Measurements from ENCODE around the gene SOX13.
"Not testable (repeated sequence)": the region's sequence is repeated elsewhere in the genome, so short reads cannot be mapped to it uniquely, and the experiment has no call there.

Gene SOX13

DNA sequence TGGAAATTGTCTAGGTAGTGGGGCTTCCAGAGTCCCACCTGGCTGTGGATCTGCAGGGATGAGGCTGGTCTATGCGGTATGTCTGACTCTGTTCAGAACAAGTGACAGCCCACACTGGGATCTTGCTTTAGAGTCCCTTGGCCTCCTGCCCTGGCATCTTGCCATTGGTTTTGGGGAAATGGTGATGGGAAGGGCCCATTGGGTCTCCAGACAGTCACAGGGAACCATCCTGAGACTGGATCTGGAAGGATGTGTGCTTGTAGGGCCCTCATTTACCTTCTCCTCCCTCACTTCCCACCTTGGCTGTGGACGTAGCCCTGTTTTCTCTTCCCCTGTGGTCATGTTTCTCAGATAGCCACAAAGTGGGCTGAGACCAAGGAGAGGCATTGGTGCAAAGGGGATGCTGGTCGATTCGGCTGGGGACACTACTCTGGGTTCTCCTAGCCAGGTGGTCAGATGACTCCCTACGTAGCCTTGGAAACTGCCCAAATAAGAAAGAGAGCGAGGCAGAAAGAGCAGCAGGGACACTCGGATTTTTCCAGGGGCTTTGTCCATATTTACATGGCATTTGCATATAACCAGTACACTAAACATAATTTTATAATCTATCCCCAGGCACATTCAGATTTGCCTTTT is 15.1 kb downstream of the SOX13 start:
- DNase-seq (ENCODE audit: low read depth in 2 of 2) = no peak

DNA sequence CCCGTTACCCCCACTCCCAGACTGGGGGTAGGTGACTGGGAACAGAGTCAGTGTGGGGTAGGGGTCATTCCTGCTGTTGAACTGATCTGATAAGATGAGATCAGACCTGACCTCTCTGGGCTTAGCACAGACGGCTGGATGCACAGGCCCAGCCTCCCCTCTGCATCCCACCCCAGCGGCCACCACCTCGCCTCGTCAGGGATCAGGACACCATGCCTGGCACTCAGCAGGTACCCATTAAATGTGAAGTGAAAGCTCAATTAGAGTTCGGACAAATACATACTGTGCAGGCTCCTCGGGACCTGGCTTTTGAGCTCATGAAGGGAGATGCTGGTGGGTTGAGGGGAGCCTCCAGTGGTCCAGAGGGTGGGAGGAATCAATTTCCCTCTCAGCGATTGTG is 15.7 kb downstream of the SOX13 start:
- DNase-seq (ENCODE audit: low read depth in 2 of 2) = no peak

DNA sequence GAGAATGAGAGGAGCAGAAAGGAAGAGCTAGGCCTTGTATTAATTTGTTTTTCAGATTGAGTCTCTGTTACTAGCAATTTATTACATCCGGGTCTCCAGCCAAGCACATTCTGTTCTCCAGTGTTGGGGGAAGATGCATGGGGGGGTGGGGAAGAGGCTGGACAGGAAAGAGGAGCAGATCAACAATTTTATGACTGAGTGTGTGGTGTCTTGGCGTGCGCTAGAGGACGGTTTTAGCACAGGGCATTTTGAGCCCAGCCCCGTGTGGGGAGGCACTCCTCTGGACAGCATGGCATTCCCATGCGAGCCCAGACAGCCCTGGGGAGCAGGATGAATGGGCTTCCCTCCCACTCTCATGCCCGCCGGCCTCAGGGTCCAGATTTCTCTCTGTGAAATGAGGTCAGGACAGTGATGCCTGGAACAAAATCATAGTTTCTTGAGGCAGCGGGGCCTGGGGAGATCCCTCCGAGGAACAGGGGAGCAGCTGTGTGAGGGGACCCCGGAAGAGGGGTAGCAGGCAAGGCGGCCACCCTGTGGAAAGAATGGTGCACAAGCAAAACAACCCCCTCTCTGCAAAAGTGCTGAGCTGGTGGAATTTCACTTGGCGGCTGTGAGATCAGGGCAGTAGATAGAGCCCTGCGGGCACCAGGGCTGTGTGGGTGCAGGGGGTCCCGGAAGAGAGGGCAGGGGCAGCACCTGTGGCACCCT is 16.3 kb downstream of the SOX13 start:
- no peak for DNase-seq (ENCODE audit: low read depth in 2 of 2)

DNA sequence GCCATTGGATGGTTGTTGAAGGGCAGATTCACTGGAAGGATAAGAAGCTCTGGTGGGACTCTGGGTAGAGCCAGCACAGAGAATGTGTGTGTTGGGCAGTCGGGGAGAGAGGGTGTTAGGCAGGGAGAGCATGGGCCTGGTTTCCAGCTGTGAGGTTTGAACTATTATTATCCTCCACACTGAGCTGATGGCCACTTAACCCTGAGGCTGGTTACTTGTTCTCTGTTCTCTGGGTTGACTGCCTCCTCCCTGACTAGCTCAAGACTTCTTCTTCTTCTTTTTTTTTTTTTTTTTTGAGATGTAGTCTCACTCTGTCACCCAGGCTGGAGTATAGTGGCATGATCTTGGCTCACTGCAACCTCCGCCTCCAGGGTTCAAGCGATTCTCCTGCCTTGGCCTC is 17.2 kb downstream of the SOX13 start:
- not testable (repeated sequence) for DNase-seq (ENCODE audit: low read depth in 2 of 2)

DNA sequence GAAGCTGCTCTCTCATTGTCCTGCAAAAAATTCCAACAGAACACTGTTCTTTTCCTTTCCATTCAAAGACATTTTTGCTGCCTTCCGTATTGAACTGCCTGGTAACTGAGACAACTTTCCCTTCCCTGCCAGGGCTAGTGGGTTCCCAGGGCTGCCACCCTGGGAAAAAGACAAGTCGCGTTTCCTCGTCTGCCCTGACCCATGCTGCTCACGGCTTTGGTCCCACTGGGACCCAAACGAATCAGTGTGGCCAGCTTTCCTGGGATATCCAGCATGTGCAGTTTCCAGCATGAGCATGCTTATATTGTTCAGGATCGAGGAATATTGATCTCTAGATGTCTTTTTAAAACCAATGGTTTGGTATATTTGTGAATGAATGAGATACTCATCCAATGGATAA is 18.2 kb downstream of the SOX13 start:
- no peak for DNase-seq (ENCODE audit: low read depth in 2 of 2)

DNA sequence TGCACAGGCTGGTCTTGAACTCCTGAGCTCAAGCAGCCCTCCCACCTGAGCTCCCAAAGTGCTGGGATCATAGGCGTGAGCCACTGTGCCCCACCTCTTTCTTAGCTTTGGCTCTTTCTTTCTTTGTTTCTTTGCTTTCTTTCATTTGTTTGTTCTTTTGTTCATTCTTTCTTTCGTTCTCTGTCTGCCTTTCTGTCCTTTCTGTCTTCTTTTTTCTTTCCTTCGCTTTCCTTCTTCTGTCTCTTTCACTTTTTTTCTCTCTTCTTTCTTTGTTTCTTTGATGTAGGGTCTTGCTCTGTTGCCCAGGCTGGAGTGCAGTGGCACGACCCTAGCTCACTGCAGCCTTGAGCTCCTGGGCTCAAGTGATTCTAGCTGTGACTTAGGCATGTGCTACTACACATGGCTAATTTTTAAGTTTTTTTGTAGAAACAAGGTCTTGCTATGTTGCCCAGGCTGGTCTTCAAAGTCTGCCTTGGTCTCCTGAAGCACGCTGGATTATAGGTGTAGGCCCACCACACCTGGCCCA is 18.9 kb downstream of the SOX13 start:
- no peak for DNase-seq (ENCODE audit: low read depth in 2 of 2)

DNA sequence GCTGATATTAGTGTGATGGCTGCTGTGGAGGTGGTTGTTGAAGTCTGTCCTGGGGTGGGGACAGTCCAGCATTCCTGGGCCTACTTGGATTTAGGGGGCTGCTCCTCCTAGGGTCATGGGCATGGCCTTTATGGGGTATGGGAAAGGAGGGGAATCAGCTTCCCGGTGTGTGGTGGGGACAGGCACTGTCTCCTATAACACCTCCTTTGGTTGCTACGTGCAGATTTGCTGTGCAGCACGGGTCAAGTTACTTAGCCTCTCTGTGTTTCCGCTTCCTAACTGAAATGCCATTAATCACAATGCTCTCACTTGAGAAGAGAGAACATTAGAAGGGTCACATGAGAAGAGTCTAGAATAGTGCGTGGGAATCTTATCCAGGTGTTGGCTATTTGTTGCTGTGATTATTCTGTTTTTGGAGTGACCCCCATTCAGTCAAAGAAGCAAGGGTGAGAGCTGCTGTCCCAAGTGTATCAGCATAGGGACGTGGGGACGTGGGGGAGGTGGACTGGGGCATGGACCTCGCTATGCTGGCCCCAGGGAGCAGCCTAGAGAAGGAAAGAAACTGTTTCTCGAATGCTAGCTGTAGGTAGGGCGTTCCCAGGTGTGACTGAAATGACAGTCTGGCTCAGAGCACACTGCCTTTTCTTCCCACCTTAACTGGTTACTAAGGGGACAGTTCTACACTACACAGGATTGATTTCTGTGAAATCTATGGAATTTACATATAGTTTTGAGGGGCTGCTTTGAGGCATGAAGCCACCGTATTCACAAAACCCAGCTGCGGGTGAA is 19.9 kb downstream of the SOX13 start:
- DNase-seq (ENCODE audit: low read depth in 2 of 2) = no peak

DNA sequence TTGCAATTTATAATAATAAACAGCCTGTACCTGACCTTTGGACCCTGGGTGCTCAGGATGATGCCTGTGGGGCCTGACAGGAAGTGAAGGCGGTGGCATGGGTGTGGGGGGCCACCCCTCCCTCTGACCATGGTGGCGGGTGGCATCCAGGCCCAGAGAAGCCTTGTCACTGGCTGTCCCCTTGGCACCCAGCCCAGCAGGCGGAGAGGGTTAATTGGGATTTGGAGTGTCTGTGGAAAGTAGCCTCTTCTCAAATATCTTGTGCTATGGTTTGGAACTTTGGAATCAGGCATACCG is 20.5 kb downstream of the SOX13 start:
- no peak for DNase-seq (ENCODE audit: low read depth in 2 of 2)

DNA sequence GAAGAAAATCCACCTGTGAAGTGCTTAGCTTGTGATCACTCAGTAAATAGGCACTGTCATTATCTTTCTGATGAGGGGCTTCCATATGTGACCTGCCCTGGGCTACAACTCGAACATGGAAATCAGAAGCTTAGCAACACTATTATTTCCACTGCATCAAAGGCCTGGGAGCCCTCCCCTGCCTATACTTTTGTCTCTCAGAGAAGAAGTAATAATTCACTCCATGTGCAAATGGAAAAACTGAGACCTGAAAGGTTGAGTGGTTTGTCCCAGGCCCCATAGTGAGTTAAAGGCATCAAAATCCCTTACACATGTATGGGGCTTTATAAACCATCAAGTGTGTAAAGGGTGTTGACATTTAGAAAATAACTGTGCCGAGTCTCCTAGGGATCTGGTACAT is 20.9 kb downstream of the SOX13 start:
- DNase-seq (ENCODE audit: low read depth in 2 of 2) = no peak

DNA sequence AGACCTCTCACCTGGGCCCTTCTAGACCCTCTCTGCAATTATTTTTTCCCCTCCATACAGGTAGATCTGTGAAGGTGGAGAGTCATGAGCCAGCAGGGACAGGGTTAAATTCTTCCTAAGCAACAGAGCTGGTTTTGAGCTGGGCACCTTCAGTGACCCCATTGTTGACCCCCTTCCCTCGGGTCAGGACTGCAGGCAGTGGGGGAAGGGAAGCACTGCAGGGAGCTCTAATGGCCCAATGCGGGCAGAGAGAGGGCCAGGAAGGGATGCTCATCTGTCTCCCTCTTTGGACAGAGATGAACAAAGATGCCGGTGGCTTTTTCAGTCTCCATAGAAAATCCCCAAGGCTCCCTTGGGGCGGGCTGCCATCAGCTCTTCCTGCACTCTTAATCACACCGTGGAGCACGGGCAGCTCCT is 21.4 kb downstream of the SOX13 start:
- no peak for DNase-seq (ENCODE audit: low read depth in 2 of 2)

DNA sequence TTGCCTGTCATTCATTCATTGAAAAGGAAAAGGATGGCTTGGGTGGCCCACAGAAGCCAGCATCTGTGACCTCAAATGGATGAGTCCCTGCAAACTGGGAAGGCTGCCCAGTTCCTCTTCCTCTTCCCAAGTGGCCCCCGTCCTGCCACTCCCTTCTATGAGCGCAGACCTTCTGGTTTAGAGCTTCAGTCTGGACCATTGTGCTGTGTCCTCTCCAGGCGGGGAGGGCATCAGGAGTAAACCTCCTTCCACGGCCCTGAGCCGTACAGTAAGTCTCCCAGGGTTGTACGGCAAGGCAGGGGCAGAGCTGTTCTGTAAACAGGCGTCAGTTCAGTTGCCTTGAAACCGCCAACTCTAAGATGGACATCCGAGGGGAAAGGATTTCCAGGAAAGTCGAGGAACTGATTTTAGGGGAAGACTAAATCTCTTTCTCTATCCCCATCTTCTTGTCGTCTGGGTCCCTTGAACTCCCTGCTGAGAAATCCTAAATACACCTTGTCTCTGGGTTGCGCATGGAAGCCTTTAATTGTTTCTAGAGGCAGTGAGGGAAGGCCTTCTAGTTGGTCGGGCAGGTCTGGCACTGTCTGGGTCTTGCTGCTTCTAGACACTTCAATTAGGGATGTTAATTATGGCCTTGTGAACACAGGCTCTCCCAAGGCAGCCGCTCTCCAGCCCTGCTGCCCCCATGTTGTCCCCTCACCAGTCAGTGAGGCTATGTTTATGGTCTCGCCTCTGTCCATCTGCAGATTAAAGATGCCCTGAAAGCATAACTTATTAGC is 22.1 kb downstream of the SOX13 start:
- DNase-seq (ENCODE audit: low read depth in 2 of 2) = no peak

DNA sequence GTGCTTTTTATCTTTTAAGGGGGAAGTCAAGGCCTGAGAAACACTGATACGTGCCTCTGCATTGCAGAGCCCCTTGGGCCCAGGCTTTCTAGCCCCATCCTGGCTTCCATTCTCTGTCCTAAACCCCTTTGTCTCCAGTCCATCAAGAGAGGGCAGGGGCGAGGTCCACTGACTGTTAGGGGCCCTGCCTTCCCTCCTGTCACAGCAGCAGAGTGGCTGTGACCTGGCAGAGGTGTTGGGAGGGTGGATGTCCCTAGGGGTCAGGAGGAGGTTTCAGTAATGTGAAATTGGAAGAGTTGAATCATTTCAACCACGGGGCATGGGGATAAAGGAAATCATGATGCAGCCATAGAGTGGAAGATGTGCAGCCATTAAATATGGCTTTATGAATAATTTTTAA is 24.0 kb downstream of the SOX13 start:
- DNase-seq (ENCODE audit: low read depth in 2 of 2) = no peak

DNA sequence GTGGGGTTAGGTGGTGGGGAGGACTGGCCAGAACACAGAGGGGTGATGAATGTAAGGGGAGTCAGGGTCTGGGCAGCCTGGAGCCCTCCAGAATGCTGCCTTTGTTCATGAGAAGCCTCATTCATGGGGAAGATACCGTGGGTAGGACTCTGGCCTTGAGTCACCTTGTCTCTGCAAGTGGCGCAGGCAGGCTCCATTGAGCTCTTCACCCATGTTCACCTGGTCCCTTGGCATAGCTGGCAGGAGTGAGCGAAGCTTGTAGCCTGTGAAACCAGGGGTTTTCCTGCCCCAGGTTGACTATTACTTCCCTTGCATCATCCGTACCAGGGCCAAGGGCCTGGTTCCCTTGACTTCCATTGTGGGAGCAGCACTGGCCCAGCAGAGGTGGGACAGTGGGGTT is 25.8 kb downstream of the SOX13 start:
- no peak for DNase-seq (ENCODE audit: low read depth in 2 of 2)

DNA sequence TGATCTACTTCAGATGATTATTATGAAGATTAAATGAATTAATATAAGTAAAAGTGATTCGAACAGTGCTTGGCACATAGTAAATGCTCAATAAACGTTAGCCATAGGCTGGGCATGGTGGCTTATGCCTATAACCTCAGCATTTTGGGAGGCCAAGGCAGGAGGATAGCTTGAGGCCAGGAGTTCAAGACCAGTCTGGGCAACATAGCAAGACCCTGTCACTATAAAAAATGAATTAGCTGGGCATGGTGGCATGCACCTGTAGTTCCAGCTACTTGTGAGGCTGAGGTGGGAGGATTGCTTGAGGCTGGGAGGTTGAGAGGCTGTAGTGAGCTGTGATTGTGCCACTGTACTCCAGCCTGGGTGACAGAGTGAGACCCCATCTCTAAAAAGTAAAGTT is 26.8 kb downstream of the SOX13 start:
- DNase-seq (ENCODE audit: low read depth in 2 of 2) = not testable (repeated sequence)

DNA sequence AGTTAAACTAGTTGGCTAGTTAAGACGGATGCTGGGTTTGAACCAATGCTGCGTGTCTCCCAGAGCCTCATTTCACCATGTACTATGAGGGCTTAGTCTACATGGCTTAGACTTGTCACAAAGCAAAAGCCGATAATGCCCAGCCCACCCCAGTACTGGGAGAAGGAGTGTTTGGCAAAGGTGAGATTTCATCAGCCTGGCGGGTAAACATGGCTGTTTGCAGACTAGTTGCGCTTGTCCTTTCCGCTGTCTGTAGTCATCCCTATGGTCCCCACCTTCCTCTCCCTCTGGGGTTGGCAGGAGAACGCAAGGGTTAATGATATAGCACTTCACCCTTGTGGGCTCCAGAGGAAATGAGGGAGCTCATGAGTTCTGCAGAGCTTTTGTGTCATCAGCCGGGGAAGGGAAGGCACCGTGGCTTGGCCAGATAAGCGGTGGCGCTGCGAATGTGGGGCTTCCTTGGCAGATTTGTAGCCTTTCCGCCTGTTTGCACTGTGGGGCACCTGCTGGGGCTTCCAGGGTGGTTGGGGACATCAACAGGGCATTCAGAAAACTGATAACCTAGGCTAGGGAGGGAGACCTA is 29.2 kb downstream of the SOX13 start:
- no peak for DNase-seq (ENCODE audit: low read depth in 2 of 2)

DNA sequence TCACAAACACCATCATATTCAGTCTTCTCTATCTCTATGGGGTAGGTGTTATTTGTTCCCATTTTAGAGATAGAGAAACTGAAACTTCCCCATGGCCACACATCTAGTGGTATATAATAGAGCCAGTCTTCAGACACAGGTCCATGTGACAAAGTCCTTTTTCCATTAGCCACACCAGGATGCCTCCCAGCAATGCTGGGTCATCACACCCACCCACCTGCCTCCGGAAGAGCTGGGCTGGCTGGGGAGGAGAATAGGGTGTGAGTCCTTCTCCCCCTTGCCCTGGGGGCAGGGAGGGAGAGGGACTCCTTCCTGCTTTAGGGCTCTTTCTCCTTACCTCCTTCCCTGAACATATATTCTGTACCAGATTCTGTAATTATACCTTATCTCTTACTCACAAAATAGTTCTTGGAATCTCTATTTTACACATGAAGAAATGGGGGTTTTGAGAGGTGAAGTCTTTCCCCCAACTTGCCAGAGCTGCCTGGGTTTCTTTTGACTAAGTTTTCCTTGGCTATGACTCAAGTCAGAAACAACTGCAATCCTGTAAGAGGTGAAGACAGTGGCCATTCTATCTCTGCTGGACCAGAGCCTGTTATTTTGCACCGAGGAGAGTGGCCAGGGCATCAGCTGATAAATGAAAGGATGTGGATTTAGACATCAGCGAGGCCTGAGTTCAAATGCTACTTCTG is 30.0 kb downstream of the SOX13 start:
- no peak for DNase-seq (ENCODE audit: low read depth in 2 of 2)

DNA sequence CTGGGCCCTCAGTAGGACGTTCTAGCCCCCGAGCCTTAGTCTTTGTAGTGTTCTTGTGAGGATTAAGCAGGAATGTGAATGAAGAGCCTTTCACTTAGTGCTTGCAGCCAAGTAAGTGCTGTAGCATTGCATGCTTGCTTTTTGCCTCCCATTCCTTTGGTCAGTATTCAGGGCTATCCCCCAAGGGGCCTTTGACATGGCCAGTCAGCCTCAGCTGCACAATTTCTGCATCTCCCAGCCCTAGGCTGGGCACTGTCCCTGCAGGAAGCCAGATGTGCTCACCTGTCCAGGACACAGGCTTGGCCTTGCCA is 30.5 kb downstream of the SOX13 start:
- no peak for DNase-seq (ENCODE audit: low read depth in 2 of 2)

DNA sequence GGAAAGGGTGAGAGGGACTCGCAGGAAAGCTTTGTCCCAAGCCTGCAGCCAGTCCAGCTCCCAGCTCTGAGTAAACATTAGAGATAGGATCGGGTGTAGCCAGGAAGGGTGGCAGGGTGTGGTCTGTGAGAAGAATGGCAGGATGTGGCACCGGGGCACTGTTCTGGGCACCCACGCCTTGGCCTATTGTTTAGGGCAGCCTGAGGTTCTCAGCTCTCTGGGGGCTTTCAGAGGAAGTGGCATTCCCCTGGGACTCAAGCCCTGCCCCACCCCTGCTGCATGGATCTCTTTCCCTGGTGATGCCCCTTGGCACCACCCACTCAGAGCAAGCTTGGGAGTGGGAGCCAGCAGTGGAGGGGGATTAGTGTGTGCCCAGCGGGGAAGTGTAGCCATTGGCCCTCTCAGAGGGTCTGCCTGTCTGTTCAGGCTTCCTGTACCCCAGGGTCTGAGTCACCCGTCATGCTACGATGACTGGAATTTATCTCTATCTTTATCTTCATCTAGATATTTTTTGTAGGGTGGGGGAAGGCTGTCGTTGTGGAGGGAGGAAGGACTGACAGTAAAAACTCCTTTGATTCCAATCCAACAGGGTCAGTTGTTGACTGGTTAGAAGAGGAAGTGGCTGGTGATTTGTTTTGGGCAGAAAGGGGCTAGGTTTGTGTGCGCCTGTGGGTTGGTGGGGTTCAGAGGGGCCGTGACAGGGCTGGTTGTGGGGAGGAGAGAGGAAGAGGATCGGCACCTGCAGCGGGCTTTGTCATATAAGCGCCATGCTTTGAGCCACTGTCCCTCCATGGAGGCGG is 31.6 kb downstream of the SOX13 start:
- no peak for DNase-seq (ENCODE audit: low read depth in 2 of 2)

DNA sequence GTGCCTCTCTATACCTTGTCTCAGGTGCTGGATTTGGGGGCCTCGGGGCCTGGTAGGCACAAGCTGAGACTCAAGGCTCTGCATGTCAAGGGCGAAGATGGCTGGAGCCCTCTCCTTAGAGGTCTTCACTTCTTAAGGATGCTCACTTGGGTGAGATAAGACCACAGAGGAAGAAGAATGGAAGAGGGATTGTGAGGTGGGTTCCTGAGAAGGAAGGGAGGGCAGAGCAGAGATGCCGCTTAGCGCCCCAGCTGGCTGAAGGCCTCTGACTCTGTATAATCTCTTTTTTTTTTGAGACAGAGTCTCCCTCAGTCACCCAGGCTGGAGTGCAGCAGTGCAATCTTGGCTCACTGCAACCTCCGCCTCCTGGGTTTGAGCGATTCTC is 32.2 kb downstream of the SOX13 start:
- no peak for DNase-seq (ENCODE audit: low read depth in 2 of 2)

DNA sequence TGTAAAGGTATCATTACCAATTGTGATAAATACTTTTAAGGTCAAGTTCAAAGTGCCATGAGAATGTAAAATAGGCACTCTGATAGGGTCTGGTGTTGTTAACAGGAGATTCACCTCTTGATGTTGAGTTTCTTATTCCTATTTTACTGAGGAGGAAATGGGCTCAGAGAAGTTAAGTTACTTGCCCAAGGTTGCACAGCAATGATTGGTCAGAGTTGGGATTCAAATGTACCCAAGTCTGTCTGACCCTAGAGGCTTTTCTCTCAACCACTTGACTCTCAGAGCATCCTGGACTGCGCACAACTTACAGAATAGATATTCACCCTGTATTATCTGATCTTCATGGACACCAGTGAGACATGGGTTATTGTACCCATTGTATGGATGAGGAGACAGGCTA is 33.9 kb downstream of the SOX13 start:
- DNase-seq (ENCODE audit: low read depth in 2 of 2) = no peak

DNA sequence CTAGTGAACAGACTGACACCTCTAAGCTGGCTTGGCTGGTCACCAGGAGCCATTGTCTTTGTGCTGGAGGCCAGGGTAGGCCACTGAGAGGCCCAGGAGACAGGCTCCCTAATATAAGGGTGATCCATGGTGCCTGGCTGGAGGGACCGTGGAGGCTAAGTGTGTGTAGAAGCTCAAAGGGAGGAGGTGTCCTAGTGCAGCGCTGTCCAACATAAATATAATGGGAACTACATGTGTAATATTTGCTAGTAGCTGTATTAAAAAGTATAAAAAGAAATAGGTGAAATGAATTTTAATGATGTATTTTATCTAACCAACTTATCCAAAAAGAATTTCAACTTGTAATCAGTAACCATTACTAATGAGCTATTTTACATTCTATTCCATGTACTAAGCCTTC is 35.0 kb downstream of the SOX13 start:
- DNase-seq (ENCODE audit: low read depth in 2 of 2) = no peak
